IPS-20b (cell line): ENCODE results near the gene AKR1C4.
"Not testable (repeated sequence)": the region's sequence is repeated elsewhere in the genome, so short reads cannot be mapped to it uniquely, and the experiment has no call there.

Experiments
- H3K27ac ChIP-seq: one replicate; pipeline ENCODE4 v1.5.1; 2013; ENCODE audit warnings: low read length
- H3K27me3 ChIP-seq: 2 replicates; pipeline ENCODE4 v1.6.1; 2013; ENCODE audit warnings: mild to moderate bottlenecking, low read length, inconsistent platforms; ENCODE audit not compliant: insufficient read depth
- H3K36me3 ChIP-seq: 2 replicates; pipeline ENCODE4 v1.6.1; 2013; ENCODE audit warnings: low read depth, mild to moderate bottlenecking, inconsistent platforms, low read length, moderate library complexity; ENCODE audit not compliant: insufficient read depth
- H3K4me1 ChIP-seq: 2 replicates; pipeline ENCODE4 v1.6.1; 2013; ENCODE audit warnings: mild to moderate bottlenecking, control low read depth, inconsistent platforms, low read length, moderate library complexity; ENCODE audit not compliant: insufficient read depth
- H3K4me3 ChIP-seq: 2 replicates; pipeline ENCODE4 v1.5.1; 2013; ENCODE audit warnings: mild to moderate bottlenecking, low read length, inconsistent platforms
- H3K9ac ChIP-seq: 2 replicates; pipeline ENCODE4 v1.6.1; 2013; ENCODE audit warnings: low read depth, mild to moderate bottlenecking, inconsistent platforms, low read length, moderate library complexity
- H3K9me3 ChIP-seq: 2 replicates; pipeline ENCODE4 v1.6.1; 2013; ENCODE audit warnings: mild to moderate bottlenecking, low read depth, low read length, inconsistent platforms; ENCODE audit not compliant: insufficient read depth

The AKR1C4 gene

DNA sequence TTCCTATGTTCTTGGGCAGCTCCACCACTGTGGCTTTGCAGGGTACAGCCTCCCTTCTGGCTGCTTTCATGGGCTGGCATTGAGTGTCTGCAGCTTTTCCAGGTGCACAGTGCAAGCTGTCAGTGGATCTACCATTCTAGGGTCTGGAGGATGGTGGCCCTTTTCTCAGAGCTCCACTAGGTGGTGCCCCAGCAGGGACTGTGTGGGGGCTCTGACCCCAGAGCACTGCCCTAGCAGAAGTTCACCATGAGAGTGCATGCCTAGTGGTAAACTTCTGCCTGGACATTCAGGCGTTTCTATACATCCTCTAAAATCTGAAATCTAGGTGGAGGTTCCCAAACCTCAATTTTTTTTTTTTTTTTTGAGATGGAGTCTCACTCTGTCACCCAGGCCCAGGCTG, 13.6 kb downstream of the AKR1C4 start:
- H3K4me3 ChIP-seq, H3K27ac ChIP-seq, H3K4me1 ChIP-seq, H3K27me3 ChIP-seq, H3K36me3 ChIP-seq, H3K9ac ChIP-seq: not testable (repeated sequence)
- peaks cover 39% of the 10 kb centered on the region for H3K9me3 ChIP-seq

DNA sequence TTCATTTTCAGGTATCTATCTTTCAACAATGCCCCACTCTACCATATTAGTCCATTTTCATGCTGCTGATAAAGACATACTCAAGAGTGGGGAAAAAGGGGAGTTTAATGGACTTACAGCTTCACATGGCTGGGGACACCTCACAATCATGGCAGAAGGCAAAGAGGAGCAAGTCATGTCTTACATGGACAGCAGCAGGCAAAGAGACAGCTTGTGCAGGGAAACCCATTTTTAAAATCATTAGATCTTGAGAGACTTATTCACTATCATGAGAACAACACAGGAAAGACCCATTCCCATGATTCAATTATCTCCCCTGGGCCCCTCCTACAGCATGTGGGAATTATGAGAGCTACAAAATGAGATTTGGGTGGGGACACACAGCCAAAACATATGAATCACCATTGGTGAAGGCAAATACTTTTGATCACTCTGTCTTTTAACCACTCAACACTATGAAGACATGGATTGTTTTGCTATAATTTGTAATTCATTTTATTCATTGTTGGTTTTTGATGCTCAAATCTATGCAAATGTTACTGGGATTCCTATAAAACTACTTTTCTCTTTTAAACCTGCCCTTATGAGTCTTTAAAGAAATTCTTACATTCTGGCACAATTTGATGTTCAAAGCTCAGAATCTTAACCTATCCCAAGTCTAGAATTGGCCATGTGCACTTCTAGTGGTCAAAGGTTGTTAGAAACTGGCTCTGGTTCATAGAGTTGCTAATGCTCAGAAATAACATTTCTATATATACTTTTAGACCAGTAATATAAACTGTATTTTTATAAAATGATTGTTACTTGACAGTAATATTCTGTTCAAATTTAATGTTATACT, 15.3 kb downstream of the AKR1C4 start:
- Histone ChIP-seq H3K27me3 (no peaks in the 10 kb centered on the region), H3K27ac (no peak overlapping the region), H3K9me3 (peaks cover 42% of the 10 kb centered on the region), H3K4me1 (no peaks in the 10 kb centered on the region), H3K9ac (no peak overlapping the region), H3K4me3 (no peak overlapping the region), H3K36me3 (no peaks in the 10 kb centered on the region)

DNA sequence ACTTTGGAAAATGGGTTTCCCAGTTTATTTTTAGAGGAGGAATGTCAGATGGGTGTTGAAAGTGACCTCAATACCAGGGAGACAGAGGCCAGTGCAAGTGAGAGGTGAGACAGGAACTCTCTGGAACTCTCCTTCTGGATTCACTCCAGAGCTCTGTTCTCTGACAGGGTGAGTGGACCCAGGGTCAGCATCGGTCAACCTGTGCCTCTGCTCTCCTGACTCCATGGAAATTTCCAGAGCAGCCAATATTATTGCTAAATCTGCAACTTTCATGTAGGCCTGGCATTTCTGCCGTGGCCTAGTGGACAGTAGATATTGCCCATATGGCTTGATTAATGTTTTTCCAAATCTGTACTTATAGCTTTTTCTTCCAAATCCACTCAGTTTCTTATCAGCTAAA, 20.2 kb downstream of the AKR1C4 start:
- peaks cover 27% of the 10 kb centered on the region for H3K9me3 ChIP-seq
- no peaks in the 10 kb centered on the region for H3K27me3 ChIP-seq
- H3K36me3 ChIP-seq, result no peaks in the 10 kb centered on the region
- no peak overlapping the region for H3K4me3 ChIP-seq
- no peak overlapping the region for H3K27ac ChIP-seq
- H3K4me1 ChIP-seq, result no peaks in the 10 kb centered on the region
- H3K9ac ChIP-seq, result no peak overlapping the region

- peaks cover 20% of the 10 kb centered on the region; the same call in 1 of the 2 replicates for H3K9me3 ChIP-seq
- H3K27ac ChIP-seq, result no peak overlapping the region
- H3K36me3 ChIP-seq, result no peaks in the 10 kb centered on the region
- H3K9ac ChIP-seq, result no peak overlapping the region
- no peaks in the 10 kb centered on the region for H3K4me1 ChIP-seq
- H3K4me3 ChIP-seq, result no peak overlapping the region
- H3K27me3 ChIP-seq, result no peaks in the 10 kb centered on the region
Observed at GRCh38 chr10:5219262-5219661, 22.6 kb downstream of the AKR1C4 start.

DNA sequence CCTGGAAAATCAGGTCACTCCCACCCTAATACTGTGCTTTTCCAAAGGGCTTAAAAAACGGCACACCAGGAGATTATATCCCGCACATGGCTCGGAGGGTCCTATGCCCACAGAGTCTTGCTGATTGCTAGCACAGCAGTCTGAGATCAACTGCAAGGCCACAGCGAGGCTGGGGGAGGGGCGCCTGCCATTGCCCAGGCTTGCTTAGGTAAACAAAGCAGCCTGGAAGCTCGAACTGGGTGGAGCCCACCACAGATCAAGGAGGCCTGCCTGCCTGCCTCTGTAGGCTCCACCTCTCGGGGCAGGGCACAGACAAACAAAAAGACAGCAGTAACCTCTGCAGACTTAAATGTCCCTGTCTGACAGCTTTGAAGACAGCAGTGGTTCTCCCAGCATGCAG, 26.3 kb downstream of the AKR1C4 start:
- not testable (repeated sequence) for H3K9ac ChIP-seq, H3K27me3 ChIP-seq, H3K36me3 ChIP-seq, H3K4me3 ChIP-seq, H3K27ac ChIP-seq, H3K4me1 ChIP-seq, H3K9me3 ChIP-seq

DNA sequence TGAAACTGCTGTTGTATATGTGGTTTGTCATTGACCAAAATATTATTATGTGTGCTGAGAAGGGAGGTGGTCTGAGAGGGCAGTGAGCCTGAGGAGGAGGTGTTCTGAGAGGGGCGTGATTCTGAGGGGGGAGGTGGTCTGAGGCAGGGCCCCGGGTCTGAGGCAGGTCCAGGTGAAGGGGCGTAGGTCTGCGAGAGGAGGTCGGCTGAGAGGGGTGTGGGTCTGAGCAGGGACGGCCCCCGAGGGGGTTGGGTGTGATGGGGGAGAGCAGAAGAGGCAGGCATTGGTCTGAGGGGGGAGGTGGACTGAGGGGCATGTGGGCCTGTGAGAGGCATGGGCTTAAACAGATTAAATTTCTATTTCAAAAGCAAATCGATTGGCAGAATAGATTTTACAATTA, 32.4 kb downstream of the AKR1C4 start:
- H3K27me3 ChIP-seq, result no peaks in the 10 kb centered on the region
- H3K4me1 ChIP-seq, result no peaks in the 10 kb centered on the region
- H3K4me3 ChIP-seq, result no peak overlapping the region
- H3K27ac ChIP-seq, result no peak overlapping the region
- H3K9me3 ChIP-seq, result no peaks in the 10 kb centered on the region
- no peak overlapping the region for H3K9ac ChIP-seq
- H3K36me3 ChIP-seq, result no peaks in the 10 kb centered on the region

DNA sequence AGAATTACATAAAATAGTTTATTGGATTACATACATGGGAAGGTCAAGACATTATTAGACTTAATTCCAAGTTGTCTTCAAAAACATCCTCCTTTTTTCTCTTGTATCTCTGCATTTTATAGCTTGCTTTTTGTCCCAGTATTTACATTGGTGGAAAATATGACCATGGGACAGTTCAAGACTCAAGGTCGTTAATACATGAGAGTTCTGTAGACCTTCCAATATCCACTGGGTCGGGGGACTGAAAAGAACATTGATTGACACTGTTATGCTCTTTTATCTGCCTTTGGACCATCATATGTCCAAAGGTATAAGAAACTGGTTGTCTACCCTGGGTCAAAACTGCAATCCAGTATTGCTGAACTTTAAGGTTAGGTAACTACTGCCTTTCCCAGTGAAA, 36.7 kb downstream of the AKR1C4 start:
- Histone ChIP-seq H3K9me3 (no peaks in the 10 kb centered on the region), H3K27me3 (no peaks in the 10 kb centered on the region), H3K4me1 (no peaks in the 10 kb centered on the region), H3K36me3 (no peaks in the 10 kb centered on the region), H3K4me3 (no peak overlapping the region), H3K27ac (no peak overlapping the region), H3K9ac (no peak overlapping the region)

- Histone ChIP-seq H3K4me1 (no peaks in the 10 kb centered on the region), H3K4me3 (no peak overlapping the region), H3K27me3 (no peaks in the 10 kb centered on the region), H3K9me3 (no peaks in the 10 kb centered on the region), H3K27ac (no peak overlapping the region), H3K36me3 (no peaks in the 10 kb centered on the region), H3K9ac (no peak overlapping the region)
Observed at GRCh38 chr10:5234106-5234860, 37.6 kb downstream of the AKR1C4 start.

DNA sequence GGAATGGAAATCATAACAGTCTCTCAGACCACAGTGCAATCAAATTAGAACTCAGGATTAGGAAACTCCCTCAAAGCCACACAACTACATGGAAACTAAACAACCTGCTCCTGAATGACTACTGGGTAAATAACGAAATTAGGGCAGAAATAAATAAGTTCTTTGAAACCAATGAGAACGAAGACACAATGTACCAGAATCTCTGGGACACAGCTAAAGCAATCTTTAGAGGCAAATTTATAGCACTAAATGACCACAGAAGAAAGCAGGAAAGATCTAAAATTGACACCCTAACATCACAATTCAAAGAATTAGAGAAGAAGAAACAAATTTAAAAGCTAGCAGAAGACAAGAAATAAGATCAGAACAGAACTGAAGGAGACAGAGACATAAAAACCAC, 40.9 kb downstream of the AKR1C4 start:
- not testable (repeated sequence) for H3K27me3 ChIP-seq, H3K4me1 ChIP-seq, H3K4me3 ChIP-seq, H3K9me3 ChIP-seq, H3K36me3 ChIP-seq, H3K9ac ChIP-seq, H3K27ac ChIP-seq

DNA sequence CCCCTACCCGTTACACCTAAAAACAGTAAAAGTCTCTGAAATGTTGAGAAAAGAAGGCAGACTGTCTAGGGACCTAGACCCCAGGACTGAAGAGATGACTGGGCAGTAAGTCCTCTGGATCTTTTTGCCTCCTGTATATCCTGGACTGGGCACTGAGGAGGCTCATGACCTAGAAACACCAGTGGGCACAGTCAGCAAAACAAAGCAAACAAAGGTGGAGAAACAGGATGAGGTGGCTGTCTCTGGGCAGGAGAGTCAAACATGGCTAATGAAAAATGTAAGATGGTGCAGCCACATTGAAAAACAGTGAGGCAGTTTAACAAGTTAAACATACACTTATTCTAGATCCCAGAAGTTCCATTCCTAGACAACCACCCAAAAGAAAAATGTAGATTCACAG, 45.9 kb downstream of the AKR1C4 start:
- H3K4me1 ChIP-seq, result no peaks in the 10 kb centered on the region
- no peaks in the 10 kb centered on the region for H3K9me3 ChIP-seq
- no peak overlapping the region for H3K9ac ChIP-seq
- H3K27ac ChIP-seq, result no peak overlapping the region
- H3K36me3 ChIP-seq, result no peaks in the 10 kb centered on the region
- no peaks in the 10 kb centered on the region for H3K27me3 ChIP-seq
- no peak overlapping the region for H3K4me3 ChIP-seq

DNA sequence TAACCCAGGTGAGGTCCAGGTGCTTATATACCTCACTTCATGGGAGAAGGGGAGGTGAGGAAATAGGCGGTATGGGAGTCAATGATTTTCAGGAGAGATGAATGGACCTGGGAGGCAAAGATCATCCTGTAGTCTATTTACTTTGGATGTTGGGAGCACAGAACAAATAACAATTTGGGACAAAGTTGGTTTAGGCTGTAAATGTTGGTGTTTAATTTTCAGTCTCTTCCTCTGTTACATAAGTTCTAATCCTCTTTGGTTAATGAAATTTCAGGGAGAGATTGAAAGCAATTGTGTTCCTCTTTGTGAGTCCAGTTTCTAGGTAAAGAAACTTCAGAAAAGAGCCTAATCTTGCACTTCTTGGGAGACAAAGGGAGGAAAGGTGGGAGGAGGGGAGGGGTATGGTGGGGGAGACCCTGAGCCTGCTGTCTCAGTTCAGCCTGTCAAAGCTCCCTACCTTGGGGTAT, 46.9 kb downstream of the AKR1C4 start:
- no peaks in the 10 kb centered on the region for H3K36me3 ChIP-seq
- no peak overlapping the region for H3K9ac ChIP-seq
- H3K27ac ChIP-seq, result no peak overlapping the region

More for the DNA sequence above, 46.9 kb downstream of the AKR1C4 start:
- no peaks in the 10 kb centered on the region for H3K4me1 ChIP-seq
- no peaks in the 10 kb centered on the region for H3K27me3 ChIP-seq
- no peak overlapping the region for H3K4me3 ChIP-seq
- no peaks in the 10 kb centered on the region for H3K9me3 ChIP-seq
